ENCODE data around the gene NCMAP. TPM values are rescaled to one million over a fixed set of nuclear protein-coding genes. Genes with fewer than 3 reads are reported as not detected.

The NCMAP gene
- total and polyA plus RNA-seq, 2 of the 8 experiments (the other 6 are each of a cell fraction or from before 2014, with no cell fraction given) = 0.21 to 0.39 TPM

GRCh38 chr1:24506691-24507381 is 49.1 kb upstream of the NCMAP start:
- H3K56ac ChIP-seq (replicated peaks; ENCODE audit: insufficient read length, low read depth, low read length) = no peak overlapping the region
- H3K4me2 ChIP-seq (ENCODE audit: insufficient read depth in 1 of 2, low read depth in 2 of 2, low read length in 2 of 2) = no peak overlapping the region; a peak in 2 of 4 replicates
- H4K5ac ChIP-seq (ENCODE audit: insufficient read length, low read depth, low read length) = no peak overlapping the region
- 87% methylated on average over 5 of the region's 5 CpGs; no CpG with 5 or more reads in 1 of the 2 experiments for WGBS, 2 experiments (ENCODE audit: extremely low coverage in 1 of 2, insufficient coverage in 1 of 2, insufficient read length in 1 of 2, insufficient replicate concordance in 2 of 2, low coverage in 1 of 2, low lambda C conversion rate in 2 of 2, missing lambda C conversion rate in 1 of 2)
- no peaks in the 10 kb centered on the region for H4K20me1 ChIP-seq (replicated peaks in 1 of 2; ENCODE audit: control insufficient read depth in 1 of 2, insufficient read depth in 2 of 2, low read length in 2 of 2)
- no peak overlapping the region for H2AFZ ChIP-seq (ENCODE audit: low read length)
- H2BK5ac ChIP-seq (ENCODE audit: low read depth, low read length) = no peak overlapping the region
- no peak overlapping the region for H2AK5ac ChIP-seq (ENCODE audit: low read depth, low read length)
- no peaks in the 10 kb centered on the region; a peak in 1 of 4 replicates for H3K79me2 ChIP-seq (ENCODE audit: control insufficient read depth in 1 of 2, insufficient read depth in 2 of 2, low read length in 2 of 2)
- no peaks in the 10 kb centered on the region for H3K9me3 ChIP-seq (ENCODE audit: insufficient read depth in 2 of 2, low read depth in 1 of 2, low read length in 1 of 2)
- FAIRE-seq (no peak), DNase-seq (ENCODE audit: low read depth in 1 of 2, low spot score in 2 of 2) (no peak)
- H3K9ac ChIP-seq (replicated peaks in 1 of 4; ENCODE audit: extremely low read depth in 1 of 4, low read depth in 3 of 4, low read length in 3 of 4) = no peak overlapping the region
- H3K27me3 ChIP-seq (replicated peaks in 1 of 4; ENCODE audit: control insufficient read depth in 3 of 4, extremely low read depth in 1 of 4, insufficient read depth in 3 of 4, low read length in 3 of 4) = peaks cover 0 to 7% (median 0%) of the 10 kb centered on the region in 4 experiments; a peak in 3 of 7 replicates
- H3K23ac ChIP-seq (ENCODE audit: insufficient read length) = no peak overlapping the region
- peaks cover 0 to 15% (median 14%) of the 10 kb centered on the region in 4 experiments; a peak in 6 of 7 replicates for H3K4me1 ChIP-seq (replicated peaks in 1 of 4; ENCODE audit: control insufficient read depth in 3 of 4, insufficient read depth in 4 of 4, low read length in 3 of 4)
- H2BK15ac ChIP-seq (ENCODE audit: low read length) = no peak overlapping the region
- TF ChIP-seq SRF (IDR thresholded peaks at IDR 0.05; ENCODE audit: low read depth, low read length) (no peak), USF2 (IDR thresholded peaks at IDR 0.05; ENCODE audit: low read length) (peak; percentile 65)
- H3K18ac ChIP-seq (ENCODE audit: extremely low read depth, low read length) = no peak overlapping the region
- H2BK12ac ChIP-seq (ENCODE audit: low read depth, low read length) = peak overlapping the region; percentile 5; the same call in 1 of the 2 replicates
- no peak overlapping the region for H2BK120ac ChIP-seq (replicated peaks; ENCODE audit: low read depth, low read length)
- no peak overlapping the region for H2BK20ac ChIP-seq (ENCODE audit: low read length)
- H4K91ac ChIP-seq (replicated peaks; ENCODE audit: insufficient read length, low read length) = no peak overlapping the region
- no peak overlapping the region for H4K8ac ChIP-seq (ENCODE audit: extremely low read depth, insufficient read depth, low read length)
- H3K4me3 ChIP-seq (ENCODE audit: extremely low read depth in 1 of 4, insufficient read depth in 2 of 4, low read depth in 3 of 4, low read length in 4 of 4) = no peak overlapping the region
- no peak overlapping the region for H3K4ac ChIP-seq (replicated peaks; ENCODE audit: insufficient read length, low read depth, low read length)
- H3K27ac ChIP-seq (ENCODE audit: low read depth, low read length) = no peak overlapping the region
- H3K23me2 ChIP-seq (ENCODE audit: low read depth, low read length) = peaks cover 10% of the 10 kb centered on the region
- ChIA-PET CTCF (ENCODE audit: partially characterized antibody) (interaction anchor here (1.0 to 3.7 kb wide), 3 partner anchors 19 to 80 kb away, joined by 3 to 18 read pairs (median 5); no protein-coding TSS in a partner anchor), POLR2A (ENCODE audit: partially characterized antibody) (no interaction called here)
- no peak overlapping the region for H3K14ac ChIP-seq (ENCODE audit: insufficient read length)
- H3K79me1 ChIP-seq (ENCODE audit: low read depth, low read length) = no peaks in the 10 kb centered on the region
- no peaks in the 10 kb centered on the region for H3K36me3 ChIP-seq (ENCODE audit: control insufficient read depth in 2 of 4, insufficient read depth in 4 of 4, low read length in 3 of 4)

Data from H1 (cell line).